ENCODE data around the gene RXRB. TPM values are rescaled to one million over a fixed set of nuclear protein-coding genes. Genes with fewer than 3 reads are reported as not detected.

RXRB gene
- total and polyA plus RNA-seq, 8 donors, result 2.9 to 50.4 (median 16.6) TPM

GRCh38 chr6:33178755-33179475 lies 21.6 kb downstream of the RXRB start:
- peaks cover 0 to 7% (median 0%) of the 10 kb centered on the region in 3 donors for H3K27me3 ChIP-seq
- TF ChIP-seq CTCF (IDR thresholded peaks at IDR 0.05) (no peak), POLR2A (IDR thresholded peaks at IDR 0.05) (no peak), POLR2AphosphoS5 (IDR thresholded peaks at IDR 0.05) (no peak), EP300 (IDR thresholded peaks at IDR 0.05) (no peak)
- no peaks in the 10 kb centered on the region for H3K4me1 ChIP-seq
- H3K27ac ChIP-seq, result no peak overlapping the region
- no peak overlapping the region for H3K4me3 ChIP-seq
- H3K9me3 ChIP-seq, result no peaks in the 10 kb centered on the region
- WGBS, 5 donors, result 71 to 88% (median 86%) methylated on average over 6 to 10 of the region's 10 CpGs
- intact Hi-C loops (cut with DNase I; ENCODE audit: low total_unique reads), result no loop called here
- no peak for DNase-seq
- H3K36me3 ChIP-seq, result no peaks in the 10 kb centered on the region

GRCh38 chr6:33177552-33178446 lies 22.7 kb downstream of the RXRB start:
- no peak for DNase-seq
- WGBS, 5 donors, result 83 to 87% (median 85%) methylated on average over 19 of the region's 19 CpGs
- intact Hi-C loops (cut with DNase I; ENCODE audit: low total_unique reads), result no loop called here
- Histone ChIP-seq H3K4me1 (no peaks in the 10 kb centered on the region), H3K4me3 (no peak overlapping the region), H3K36me3 (no peaks in the 10 kb centered on the region), H3K27ac (no peak overlapping the region), H3K27me3 (peaks cover 0 to 12% (median 1%) of the 10 kb centered on the region in 3 donors), H3K9me3 (no peaks in the 10 kb centered on the region)
- TF ChIP-seq POLR2AphosphoS5 (IDR thresholded peaks at IDR 0.05), result no peak
- TF ChIP-seq EP300 (IDR thresholded peaks at IDR 0.05), result no peak
- no peak for TF ChIP-seq POLR2A (IDR thresholded peaks at IDR 0.05)
- no peak for TF ChIP-seq CTCF (IDR thresholded peaks at IDR 0.05)

- no peak for DNase-seq
- H3K27me3 ChIP-seq, result peaks cover 0 to 18% (median 6%) of the 10 kb centered on the region in 3 donors
- no peak overlapping the region for H3K27ac ChIP-seq
- H3K4me3 ChIP-seq, result no peak overlapping the region
- no peaks in the 10 kb centered on the region for H3K36me3 ChIP-seq
- no peaks in the 10 kb centered on the region for H3K9me3 ChIP-seq
- intact Hi-C loops (cut with DNase I; ENCODE audit: low total_unique reads), result no loop called here
- H3K4me1 ChIP-seq, result no peaks in the 10 kb centered on the region
- TF ChIP-seq CTCF (IDR thresholded peaks at IDR 0.05) (no peak), POLR2A (IDR thresholded peaks at IDR 0.05) (no peak), EP300 (IDR thresholded peaks at IDR 0.05) (no peak)
- 81 to 95% (median 89%) methylated on average over 7 of the region's 7 CpGs for WGBS, 5 donors
Observed at GRCh38 chr6:33176906-33177305, 23.6 kb downstream of the RXRB start.

GRCh38 chr6:33175436-33176069 lies 24.9 kb downstream of the RXRB start:
- Histone ChIP-seq H3K4me1 (no peaks in the 10 kb centered on the region), H3K4me3 (no peak overlapping the region), H3K9me3 (no peaks in the 10 kb centered on the region), H3K36me3 (no peaks in the 10 kb centered on the region), H3K27ac (no peak overlapping the region), H3K27me3 (peaks cover 0 to 18% (median 6%) of the 10 kb centered on the region in 3 donors)
- WGBS, 5 donors, result 70 to 85% (median 72%) methylated on average over 10 of the region's 10 CpGs
- DNase-seq, result no peak
- intact Hi-C loops (cut with DNase I; ENCODE audit: low total_unique reads), result no loop called here
- TF ChIP-seq POLR2AphosphoS5 (IDR thresholded peaks at IDR 0.05) (no peak), POLR2A (IDR thresholded peaks at IDR 0.05) (no peak), CTCF (IDR thresholded peaks at IDR 0.05) (no peak), EP300 (IDR thresholded peaks at IDR 0.05) (no peak)
